Endothelial cell of umbilical vein (primary cell): ENCODE measurements around the gene BICRA. TPM values are rescaled to one million over a fixed set of nuclear protein-coding genes. Genes with fewer than 3 reads are reported as not detected.

Source experiments
- BruUV-seq: library from RNA; stranded (reverse); fragments of 400-500 nt; replicated peaks from 2 replicates; lab custom pipeline; 2021; lab: Mats Ljungman, UMichigan
- CTCF ChIA-PET: fragments of 300-600, 350-600 bp; sonication (Branson Sonifier 250); formaldehyde crosslinking; loops from one replicate; lab custom pipeline; 2021; ENCODE audit warnings: antibody characterized with exemption, inconsistent platforms; lab: Charles Lee
- POLR2A ChIA-PET: fragments of 300-600, 350-600 bp; sonication (Branson Sonifier 250); formaldehyde crosslinking; loops from one replicate; lab custom pipeline; 2021; ENCODE audit warnings: antibody characterized with exemption, inconsistent platforms; lab: Charles Lee
- DNase-seq: peaks from one replicate; pipeline ENCODE4 v3.0.0-alpha.2; 2011; ENCODE audit warnings: low read depth, low spot score
- FAIRE-seq: peaks from 2 replicates; lab custom pipeline; 2011; peaks lifted over from hg19 to GRCh38; lab: Jason Lieb, UNC
- H2AFZ ChIP-seq: 2 replicates; pipeline ENCODE4 v1.6.0; 2012; ENCODE audit warnings: low read depth, low read length, control low read depth, inconsistent platforms
- H3K27ac ChIP-seq: 2 replicates; pipeline ENCODE4 v1.5.1; 2011; ENCODE audit warnings: low read depth, mild to moderate bottlenecking, control low read depth, low read length, moderate library complexity; ENCODE audit not compliant: insufficient read depth
- H3K27me3 ChIP-seq, 2 experiments: 2 replicates each; pipeline versions ENCODE4 v1.6.0 to v1.6.1; 2011; ENCODE audit warnings: low read length in 2 of 2, mixed read lengths in 1 of 2; ENCODE audit not compliant: control insufficient read depth in 2 of 2, insufficient read depth in 2 of 2
- H3K36me3 ChIP-seq, 2 experiments: 2 replicates in 1 of 2; 3 replicates in 1 of 2; pipeline ENCODE4 v1.5.1; 2011; ENCODE audit warnings: low read length in 2 of 2, mild to moderate bottlenecking in 1 of 2, moderate library complexity in 1 of 2; ENCODE audit not compliant: control insufficient read depth in 2 of 2, insufficient read depth in 2 of 2; ENCODE audit errors: extremely low read depth in 1 of 2
- H3K4me1 ChIP-seq: 3 replicates; pipeline ENCODE4 v1.5.1; 2011; ENCODE audit warnings: mild to moderate bottlenecking, low read length; ENCODE audit not compliant: control insufficient read depth, insufficient read depth; ENCODE audit errors: extremely low read depth
- H3K4me2 ChIP-seq: 2 replicates; pipeline ENCODE4 v1.6.1; 2011; ENCODE audit warnings: low read length, control low read depth, mixed read lengths; ENCODE audit not compliant: insufficient read depth
- H3K4me3 ChIP-seq, 3 experiments: fragments of 200-600 bp in 1 of 3; sonication (generic), shearing (Covaris generic) in 1 of 3; replicated peaks in 1 of 3; 2 replicates each; pipeline ENCODE4 v1.5.1; 2011 to 2016; ENCODE audit warnings: control low read depth in 3 of 3, low read length in 3 of 3, mild to moderate bottlenecking in 2 of 3, inconsistent platforms in 1 of 3, low read depth in 1 of 3, moderate library complexity in 1 of 3; ENCODE audit not compliant: insufficient read depth in 1 of 3
- H3K79me2 ChIP-seq: 2 replicates; pipeline ENCODE4 v1.6.0; 2012; ENCODE audit warnings: low read length, inconsistent platforms; ENCODE audit not compliant: control insufficient read depth, insufficient read depth
- H3K9ac ChIP-seq: replicated peaks from 2 replicates; pipeline ENCODE3; 2011; ENCODE audit warnings: low read length, control low read depth; ENCODE audit not compliant: insufficient read depth; ENCODE audit errors: extremely low read depth
- H3K9me1 ChIP-seq: replicated peaks from 3 replicates; pipeline ENCODE4 v1.6.0; 2011; ENCODE audit warnings: mild to moderate bottlenecking, low read length; ENCODE audit not compliant: control insufficient read depth, insufficient read depth; ENCODE audit errors: extremely low read depth
- H3K9me3 ChIP-seq: replicated peaks from 2 replicates; pipeline ENCODE4 v1.5.1; 2012; ENCODE audit warnings: low read length, inconsistent platforms; ENCODE audit not compliant: control insufficient read depth, insufficient read depth
- H4K20me1 ChIP-seq: replicated peaks from 2 replicates; pipeline ENCODE3; 2011; ENCODE audit warnings: mild to moderate bottlenecking, low read length; ENCODE audit not compliant: control insufficient read depth, insufficient read depth; ENCODE audit errors: extremely low read depth
- EZH2 ChIP-seq: IDR thresholded peaks from 2 replicates; pipeline ENCODE4 v1.6.1; 2012; ENCODE audit warnings: borderline replicate concordance, low read depth, mild to moderate bottlenecking, moderate library complexity, low read length, inconsistent platforms; ENCODE audit not compliant: severe bottlenecking
- FOS ChIP-seq: IDR thresholded peaks from 2 replicates; pipeline ENCODE4 v1.6.1; 2011; ENCODE audit warnings: mild to moderate bottlenecking, low read length, moderate library complexity, borderline replicate concordance; ENCODE audit not compliant: insufficient read depth
- GATA2 ChIP-seq: IDR thresholded peaks from 2 replicates; pipeline ENCODE4 v1.7.0; 2011; ENCODE audit warnings: low read depth, mild to moderate bottlenecking, moderate library complexity, mixed read lengths, low read length; ENCODE audit not compliant: insufficient read length, insufficient read depth
- JUN ChIP-seq: IDR thresholded peaks from 2 replicates; pipeline ENCODE4 v1.6.1; 2011; ENCODE audit warnings: borderline replicate concordance, low read depth; ENCODE audit not compliant: insufficient read length, insufficient read depth
- MYC ChIP-seq: IDR thresholded peaks from one replicate; pipeline ENCODE4 v1.6.1; 2011; ENCODE audit warnings: mild to moderate bottlenecking, low read depth, low read length
- POLR2A ChIP-seq: IDR thresholded peaks from 2 replicates; pipeline ENCODE4 v1.6.1; 2012; ENCODE audit warnings: low read depth, mild to moderate bottlenecking, control low read depth, low read length
- POLR2AphosphoS5 ChIP-seq: IDR thresholded peaks from 2 replicates; pipeline ENCODE4 v1.6.1; 2012; ENCODE audit warnings: low read depth, mild to moderate bottlenecking, control low read depth, low read length, moderate library complexity; ENCODE audit not compliant: insufficient read depth
- dilution Hi-C: fragments of 300-500 bp; cut with MboI; formaldehyde crosslinking; loops from one replicate; pipeline ENCODE4 v1.15.0; 2019; ENCODE audit warnings: low sequenced_read_pairs; ENCODE audit not compliant: extremely low pct_ligation_motif_present
- intact Hi-C: fragments of 100-400 bp; cut with micrococcal nuclease; formaldehyde crosslinking; loops from one replicate; pipeline ENCODE4 v1.10.0; 2022
- polyA plus RNA-seq, 4 experiments: library from polyadenylated mRNA; depleted of rRNA in 3 of 4; stranded (reverse) in 3 of 4; unstranded in 1 of 4; fragments of >200 nt; gene quantifications; 2 replicates each; pipeline versions ENCODE4 v1.2.1 to v1.2.3, GENCODE V29; 2011 to 2012; ENCODE audit warnings: missing spikeins in 1 of 4
- total RNA-seq: library from RNA; stranded (reverse); gene quantifications from 2 replicates; pipeline ENCODE4 v1.2.3, GENCODE V29; 2021
- TF ChIP-seq, protein P1 (sequence below): IDR thresholded peaks from 2 replicates; pipeline ENCODE4 v1.6.1; 2011; ENCODE audit not compliant: insufficient read depth, insufficient read length
- TF ChIP-seq, protein P2 (sequence below), 2 donors: IDR thresholded peaks; 1 replicate in 1 of 2; 2 replicates in 1 of 2; pipeline ENCODE4 v1.5.1; 2011; ENCODE audit warnings: low read length in 2 of 2, mild to moderate bottlenecking in 2 of 2, moderate library complexity in 2 of 2, control low read depth in 1 of 2, inconsistent platforms in 1 of 2, low read depth in 1 of 2; ENCODE audit not compliant: insufficient read depth in 1 of 2; ENCODE audit errors: extremely low read depth in 1 of 2

The BICRA gene
- total and polyA plus RNA-seq, 2 donors (not counting 3 experiments of a cell fraction or from before 2014, with no cell fraction given): 3.8 to 20.5 TPM

DNA sequence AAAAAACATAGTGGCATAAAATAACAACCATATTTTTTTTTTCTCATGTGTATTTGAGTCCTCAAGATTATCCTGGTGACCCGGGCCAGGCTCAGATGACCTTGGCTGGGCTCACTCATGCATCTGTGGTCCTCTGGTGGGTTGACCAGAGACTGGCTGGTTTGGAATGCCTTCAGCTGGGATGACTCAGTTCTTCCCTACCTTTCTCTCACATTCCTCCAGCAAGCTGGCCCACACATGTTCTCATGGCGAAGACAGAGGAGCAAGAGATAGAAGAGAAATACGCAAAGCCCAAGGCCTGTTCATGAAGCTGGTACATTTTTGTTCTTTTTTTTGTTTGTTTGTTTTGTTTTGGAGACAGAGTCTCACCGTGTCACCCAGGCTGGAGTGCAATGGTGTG is 21.6 kb upstream of the BICRA start:
- Histone ChIP-seq H3K27ac (no peak overlapping the region), H4K20me1 (no peaks in the 10 kb centered on the region), H3K79me2 (no peaks in the 10 kb centered on the region), H3K4me3 (no peak overlapping the region), H3K9me3 (no peaks in the 10 kb centered on the region), H3K4me1 (no peaks in the 10 kb centered on the region), H2AFZ (no peak overlapping the region), H3K27me3 (no peaks in the 10 kb centered on the region), H3K9me1 (no peaks in the 10 kb centered on the region), H3K9ac (no peak overlapping the region), H3K36me3 (no peaks in the 10 kb centered on the region), H3K4me2 (no peak overlapping the region)
- intact Hi-C loops (no loop called here), dilution Hi-C loops (no loop called here)
- TF ChIP-seq, protein P1, sequence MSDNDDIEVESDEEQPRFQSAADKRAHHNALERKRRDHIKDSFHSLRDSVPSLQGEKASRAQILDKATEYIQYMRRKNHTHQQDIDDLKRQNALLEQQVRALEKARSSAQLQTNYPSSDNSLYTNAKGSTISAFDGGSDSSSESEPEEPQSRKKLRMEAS: no peak
- no peak for TF ChIP-seq EZH2
- no peak for TF ChIP-seq JUN
- no peak for TF ChIP-seq POLR2AphosphoS5
- TF ChIP-seq MYC: no peak
- TF ChIP-seq FOS: no peak
- TF ChIP-seq, protein P2, sequence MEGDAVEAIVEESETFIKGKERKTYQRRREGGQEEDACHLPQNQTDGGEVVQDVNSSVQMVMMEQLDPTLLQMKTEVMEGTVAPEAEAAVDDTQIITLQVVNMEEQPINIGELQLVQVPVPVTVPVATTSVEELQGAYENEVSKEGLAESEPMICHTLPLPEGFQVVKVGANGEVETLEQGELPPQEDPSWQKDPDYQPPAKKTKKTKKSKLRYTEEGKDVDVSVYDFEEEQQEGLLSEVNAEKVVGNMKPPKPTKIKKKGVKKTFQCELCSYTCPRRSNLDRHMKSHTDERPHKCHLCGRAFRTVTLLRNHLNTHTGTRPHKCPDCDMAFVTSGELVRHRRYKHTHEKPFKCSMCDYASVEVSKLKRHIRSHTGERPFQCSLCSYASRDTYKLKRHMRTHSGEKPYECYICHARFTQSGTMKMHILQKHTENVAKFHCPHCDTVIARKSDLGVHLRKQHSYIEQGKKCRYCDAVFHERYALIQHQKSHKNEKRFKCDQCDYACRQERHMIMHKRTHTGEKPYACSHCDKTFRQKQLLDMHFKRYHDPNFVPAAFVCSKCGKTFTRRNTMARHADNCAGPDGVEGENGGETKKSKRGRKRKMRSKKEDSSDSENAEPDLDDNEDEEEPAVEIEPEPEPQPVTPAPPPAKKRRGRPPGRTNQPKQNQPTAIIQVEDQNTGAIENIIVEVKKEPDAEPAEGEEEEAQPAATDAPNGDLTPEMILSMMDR (IDR thresholded peaks at IDR 0.05; ENCODE audit: extremely low read depth in 1 of 2, insufficient read depth in 1 of 2, low read depth in 1 of 2, low read length in 2 of 2): no peak
- TF ChIP-seq POLR2A: no peak
- no peak for TF ChIP-seq GATA2
- ChIA-PET CTCF (interaction anchor here (0.8 kb wide), 1 partner anchor 150 kb away, joined by 3 read pairs; no protein-coding TSS in a partner anchor), POLR2A (no interaction called here)
- no peak for FAIRE-seq
- no TSS peak for BruUV-seq
- DNase-seq: no peak
